ENCODE measurements around the gene TAS1R2.
"Not testable (repeated sequence)": the region's sequence is repeated elsewhere in the genome, so short reads cannot be mapped to it uniquely, and the experiment has no call there.

- TF ChIP-seq CTCF, POLR2A (IDR thresholded peaks at IDR 0.05): not testable (repeated sequence)
Observed at GRCh38 chr1:18870595-18870865, 11.1 kb upstream of the TAS1R2 start.
